ENCODE results near the gene DNAJB8.

DNAJB8 gene

DNA sequence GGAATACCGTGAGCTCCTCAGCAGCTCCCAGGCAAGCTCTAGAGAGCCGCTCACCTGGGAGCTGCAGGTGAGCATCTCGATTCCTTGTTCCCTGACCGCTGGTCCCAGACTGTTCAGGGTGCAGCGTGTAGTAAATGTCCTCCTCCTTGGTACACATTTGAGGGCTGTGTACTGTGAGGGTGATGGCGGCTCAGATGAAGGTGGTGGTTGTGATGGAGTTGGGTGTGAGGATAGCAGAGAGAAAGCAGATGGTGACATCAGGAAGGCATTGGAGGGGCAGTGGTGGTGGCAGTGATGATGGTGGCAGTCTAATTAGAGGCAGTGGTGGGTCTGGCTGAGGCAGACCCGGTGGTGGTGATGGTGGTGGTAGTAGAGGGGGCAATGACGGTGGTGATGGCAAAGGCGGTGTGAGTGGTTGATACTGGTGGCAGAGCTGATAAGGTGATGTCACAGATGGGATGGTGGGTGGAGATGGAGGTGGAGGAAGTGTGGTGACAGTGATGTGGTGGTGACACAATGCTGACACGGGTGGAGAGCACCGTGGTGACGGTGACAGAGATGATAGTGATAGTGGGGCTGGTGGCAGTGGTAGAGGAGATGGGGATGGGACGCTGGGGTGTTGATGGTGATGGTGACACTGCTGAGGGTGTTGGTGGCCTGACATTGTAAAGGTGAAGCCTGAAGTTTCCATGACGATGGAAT lies at the start of gene DNAJB8:
DNAJB8 (minus strand) TSS at position 51 of the 702 bp plus-strand sequence. CDS start 3,645 bp downstream, outside the sequence.
- DNase-seq: no peak

GRCh38 chr3:128515967-128516366 lies 49.3 kb upstream of the DNAJB8 start:
- DNase-seq: no peak

- no peak for DNase-seq
These were observed 42.2 kb upstream of the DNAJB8 start for GRCh38 chr3:128508852-128509251.

DNA sequence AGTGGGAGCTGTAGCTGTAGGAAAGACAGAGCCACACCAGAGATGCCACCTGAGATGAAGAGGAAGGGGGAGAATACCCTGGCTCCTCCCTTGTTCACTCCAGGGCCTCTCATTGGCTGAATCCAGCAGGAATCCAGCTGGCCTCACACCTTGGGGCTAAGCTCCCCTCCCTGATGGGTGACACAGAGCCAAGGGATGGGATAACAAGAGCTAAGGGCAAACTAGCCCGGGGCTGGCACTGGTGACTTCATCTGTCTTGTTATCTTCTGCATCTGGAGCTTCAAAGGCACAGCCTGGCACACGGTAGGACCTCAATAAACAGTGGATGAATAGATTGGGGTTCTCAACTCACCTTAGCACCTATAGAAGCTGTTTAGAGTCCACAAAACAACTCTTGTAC lies 40.1 kb upstream of the DNAJB8 start:
- DNase-seq: no peak

- no peak for DNase-seq
These were observed 39.1 kb upstream of the DNAJB8 start for GRCh38 chr3:128505771-128506170.

GRCh38 chr3:128504963-128505730 lies 38.5 kb upstream of the DNAJB8 start:
- DNase-seq: no peak

DNA sequence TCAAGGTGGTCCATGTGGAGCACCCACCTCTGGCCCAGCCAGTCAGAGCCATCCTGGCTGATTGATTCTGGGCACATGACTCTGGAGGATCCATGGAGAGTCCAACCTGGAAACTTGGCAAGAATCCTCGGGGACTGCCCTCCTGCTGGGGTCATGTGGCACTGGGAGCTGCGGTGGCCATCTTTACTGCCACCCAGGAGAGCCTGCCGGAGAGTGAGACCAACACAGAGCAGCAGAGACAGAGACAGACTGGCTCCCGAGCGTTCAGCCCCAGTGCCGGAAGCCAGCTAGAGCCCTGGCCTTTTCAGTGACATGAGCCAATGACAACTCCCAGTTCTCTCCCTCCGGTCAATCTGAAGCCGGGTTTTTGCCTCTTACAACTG lies 37.8 kb upstream of the DNAJB8 start:
- no peak for DNase-seq

DNA sequence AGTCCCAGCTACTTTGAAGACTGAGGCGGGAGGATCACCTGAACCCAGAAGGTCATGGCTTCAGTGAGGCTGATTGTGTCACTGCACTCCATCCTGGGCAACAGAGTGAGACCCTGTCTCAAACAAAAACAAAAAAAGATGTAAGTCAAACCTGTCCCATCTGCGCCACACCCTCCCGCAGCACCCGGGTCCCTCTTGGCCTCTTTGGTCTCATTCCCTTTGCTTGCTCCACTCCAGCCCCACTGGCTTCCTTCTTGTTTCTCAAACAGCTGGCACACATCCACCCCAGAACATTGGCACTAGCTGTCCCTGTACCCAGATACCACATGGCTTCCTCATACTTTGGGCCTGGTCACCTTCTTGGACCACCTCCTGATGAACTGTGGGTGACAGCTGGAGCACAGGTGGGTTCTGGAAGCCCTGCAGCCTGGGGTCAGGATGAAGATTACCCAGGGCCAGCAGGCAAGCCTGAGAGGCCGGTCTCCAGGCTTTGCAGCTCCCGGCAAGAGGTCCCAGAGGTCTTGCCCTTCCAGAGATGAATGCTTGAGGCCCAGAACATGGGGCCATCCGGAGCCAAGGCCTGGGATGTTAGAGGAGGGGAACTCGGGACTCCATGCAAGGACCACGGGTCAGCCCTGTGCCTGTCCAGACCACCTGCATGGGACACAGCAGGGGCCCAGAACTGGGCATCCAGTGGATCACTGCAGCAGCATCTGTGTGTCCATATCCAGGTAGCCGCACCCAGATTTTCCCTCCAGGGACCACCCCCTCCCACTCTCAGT lies 37.3 kb upstream of the DNAJB8 start:
- no peak for DNase-seq

DNA sequence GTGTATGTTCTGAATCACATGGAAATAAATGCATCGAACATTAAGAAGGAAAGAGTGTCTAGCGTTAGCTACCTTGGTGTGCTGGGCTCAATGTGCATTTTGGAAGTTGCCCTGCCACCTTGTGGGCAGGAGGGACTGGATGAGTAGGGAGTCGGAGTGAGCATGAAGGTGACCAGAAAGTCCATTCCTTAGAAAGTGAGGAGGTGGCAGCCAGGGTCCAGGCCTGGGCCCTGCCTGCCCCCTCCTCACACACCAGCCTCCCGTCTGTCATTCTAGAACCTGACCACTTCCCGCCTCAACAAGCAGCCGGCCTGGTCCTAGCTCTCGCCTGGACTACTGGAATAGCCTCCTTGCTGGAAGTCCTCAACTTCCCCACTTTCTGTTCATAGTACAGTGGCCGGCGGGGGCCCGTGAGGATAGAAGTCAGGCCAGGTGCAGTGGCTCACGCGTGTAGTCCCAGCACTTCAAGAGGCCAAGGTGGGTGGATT lies 36.5 kb upstream of the DNAJB8 start:
- no peak for DNase-seq

- DNase-seq: no peak
These were observed 36.0 kb upstream of the DNAJB8 start for GRCh38 chr3:128502712-128503111.

- no peak for DNase-seq
These were observed 34.7 kb upstream of the DNAJB8 start for GRCh38 chr3:128501431-128501830.

DNA sequence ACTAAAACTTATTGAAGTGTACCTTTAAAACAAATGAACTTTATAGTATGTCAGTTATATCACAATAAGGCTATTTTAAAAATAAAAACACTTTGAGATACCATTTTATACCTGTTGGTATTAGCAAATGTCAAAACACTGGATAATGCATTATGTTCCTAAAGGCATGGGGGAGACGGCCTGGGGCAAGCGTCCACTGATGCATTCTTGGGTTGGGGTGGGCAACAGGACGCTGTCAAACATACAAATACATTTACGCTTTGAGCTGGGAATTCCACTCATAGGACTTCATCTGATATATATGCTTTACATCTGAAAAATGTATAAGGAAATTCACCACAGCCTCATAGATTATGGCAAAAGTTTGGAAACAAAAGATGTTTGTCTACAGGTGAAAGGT lies 33.9 kb upstream of the DNAJB8 start:
- DNase-seq: no peak

DNA sequence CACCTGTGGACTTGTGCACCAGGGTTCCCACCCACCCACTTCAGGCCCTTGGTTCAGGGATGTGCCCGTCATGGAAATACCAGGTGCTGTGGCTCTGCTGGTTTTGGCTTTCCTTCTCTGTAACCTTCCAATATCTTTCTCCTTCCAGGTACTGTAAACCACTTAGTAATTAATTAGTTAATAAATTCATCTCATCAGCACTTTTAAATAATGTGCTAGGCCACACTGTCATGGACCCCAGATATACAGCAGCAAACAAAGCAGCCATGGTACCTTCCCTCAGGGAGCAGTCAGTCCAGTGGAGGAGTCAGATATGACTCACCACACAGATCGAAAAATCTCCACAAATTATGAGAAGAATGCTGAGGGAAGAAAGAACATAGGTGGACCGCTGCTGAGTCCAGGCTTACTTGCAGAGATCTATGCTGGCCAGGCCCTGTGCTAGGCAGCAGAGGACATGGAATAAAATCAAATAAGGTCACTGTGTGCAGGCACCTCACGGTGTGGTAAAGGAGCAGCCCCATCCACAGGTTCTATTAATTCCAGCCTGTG lies 33.1 kb upstream of the DNAJB8 start:
- no peak for DNase-seq

DNA sequence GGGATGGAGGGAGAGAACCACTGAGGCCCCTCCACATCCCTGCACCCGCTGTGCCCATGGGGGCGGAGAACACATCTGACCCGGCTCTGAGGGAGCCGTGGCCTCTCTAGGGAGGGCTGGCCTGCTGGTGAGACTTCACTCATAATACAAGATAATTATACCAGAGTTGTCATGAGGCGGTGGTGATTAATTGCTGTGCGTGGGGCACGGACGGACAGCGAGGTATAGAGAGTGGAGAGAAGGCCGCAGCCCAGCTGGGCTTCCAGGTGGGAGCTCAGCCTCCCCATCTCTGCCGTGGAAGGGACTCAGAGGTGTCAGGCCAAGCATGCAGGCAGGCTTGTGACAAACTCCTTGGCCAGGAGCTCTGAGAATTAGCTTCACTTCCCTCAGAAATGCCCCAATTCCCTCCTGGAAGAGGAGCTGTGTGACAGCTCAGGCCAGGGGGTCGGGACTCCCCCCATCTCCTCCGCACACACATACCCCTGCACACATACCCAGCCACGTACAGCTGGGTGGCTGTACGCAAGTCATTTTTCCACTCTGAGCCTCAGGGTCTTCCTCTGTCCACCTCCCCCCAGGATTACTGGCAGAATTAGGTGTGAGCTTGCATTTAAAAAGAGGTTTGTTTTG lies 32.3 kb upstream of the DNAJB8 start:
- DNase-seq: no peak

GRCh38 chr3:128498127-128498626 lies 31.5 kb upstream of the DNAJB8 start:
- no peak for DNase-seq

DNA sequence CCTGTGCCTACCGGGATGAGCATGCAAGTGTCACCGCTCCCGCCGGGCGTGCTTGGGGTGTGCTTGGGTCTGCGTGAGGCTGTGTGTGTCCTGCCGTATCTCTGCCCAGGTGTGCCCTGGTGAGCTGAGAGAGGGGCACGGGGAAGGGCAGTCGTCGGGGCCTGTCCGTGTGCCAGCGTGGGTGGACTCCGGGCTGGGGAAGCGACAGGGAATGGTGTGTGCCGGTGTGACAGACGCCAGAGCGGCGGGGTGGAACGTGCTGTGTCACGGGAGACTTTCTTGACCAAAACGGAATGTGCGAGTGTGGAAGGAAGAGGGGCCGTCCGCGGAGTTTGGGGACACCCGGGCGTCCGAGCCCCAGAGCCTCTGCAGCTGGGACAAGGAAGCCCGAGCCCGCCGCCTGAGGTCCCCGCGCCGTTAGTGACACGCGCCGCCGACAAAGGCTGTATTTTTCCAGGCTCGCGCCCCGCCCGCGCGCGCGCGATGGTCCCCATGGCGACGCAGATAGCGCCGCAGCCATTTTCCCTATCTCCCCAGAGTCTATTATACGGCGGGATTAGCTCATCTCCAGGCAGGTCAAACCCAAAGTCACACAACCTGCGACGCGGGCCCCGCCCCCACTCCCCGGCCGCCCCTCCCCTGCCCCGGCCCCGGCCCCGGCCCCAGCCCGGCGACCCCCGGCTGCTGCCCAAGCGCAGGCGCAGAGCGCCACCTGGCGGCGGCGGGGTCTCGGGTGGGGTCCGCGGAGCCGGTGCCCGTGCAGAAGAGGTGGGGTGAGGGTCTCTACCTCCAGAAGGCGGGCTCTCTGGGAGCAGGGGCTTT lies 30.8 kb upstream of the DNAJB8 start:
- DNase-seq: peak in 47 of 56 donors; percentile 16 to 88 (median 62)

DNA sequence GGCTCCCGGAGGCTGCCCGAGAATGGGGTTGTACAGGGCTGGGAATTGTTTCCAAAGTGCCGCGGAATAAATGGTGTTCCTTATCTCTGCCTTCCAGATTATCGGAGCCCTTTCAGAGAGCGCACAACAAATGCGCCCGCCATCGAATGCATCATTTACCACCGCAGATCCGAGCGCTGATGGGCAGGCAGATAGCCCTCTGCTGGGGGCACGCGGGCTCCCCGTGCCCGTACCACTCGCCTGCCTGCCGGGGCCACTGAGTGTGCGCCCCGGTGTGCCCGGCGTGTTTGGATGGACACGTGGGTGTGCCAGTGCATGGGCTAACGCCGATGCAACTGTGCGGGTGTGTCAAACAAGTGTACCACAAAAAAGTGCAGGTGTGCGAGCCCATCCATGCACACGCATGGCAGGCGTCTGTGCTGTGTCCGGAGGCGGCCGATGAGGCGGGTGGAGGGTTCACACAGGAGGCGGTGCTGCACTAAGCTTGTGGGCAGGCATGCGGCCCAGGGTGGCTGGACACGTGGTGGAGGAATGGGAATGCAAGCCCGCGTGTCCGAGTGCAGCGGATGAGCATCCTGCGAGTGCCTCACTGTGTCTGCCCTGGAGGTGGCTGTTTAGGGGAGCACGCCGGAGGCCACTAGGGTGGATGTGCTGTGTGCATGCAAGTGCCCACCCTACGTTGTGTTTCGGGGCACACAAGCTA lies 30.1 kb upstream of the DNAJB8 start:
- DNase-seq: peak in 6 of 56 donors; percentile 11 to 26 (median 18)

DNA sequence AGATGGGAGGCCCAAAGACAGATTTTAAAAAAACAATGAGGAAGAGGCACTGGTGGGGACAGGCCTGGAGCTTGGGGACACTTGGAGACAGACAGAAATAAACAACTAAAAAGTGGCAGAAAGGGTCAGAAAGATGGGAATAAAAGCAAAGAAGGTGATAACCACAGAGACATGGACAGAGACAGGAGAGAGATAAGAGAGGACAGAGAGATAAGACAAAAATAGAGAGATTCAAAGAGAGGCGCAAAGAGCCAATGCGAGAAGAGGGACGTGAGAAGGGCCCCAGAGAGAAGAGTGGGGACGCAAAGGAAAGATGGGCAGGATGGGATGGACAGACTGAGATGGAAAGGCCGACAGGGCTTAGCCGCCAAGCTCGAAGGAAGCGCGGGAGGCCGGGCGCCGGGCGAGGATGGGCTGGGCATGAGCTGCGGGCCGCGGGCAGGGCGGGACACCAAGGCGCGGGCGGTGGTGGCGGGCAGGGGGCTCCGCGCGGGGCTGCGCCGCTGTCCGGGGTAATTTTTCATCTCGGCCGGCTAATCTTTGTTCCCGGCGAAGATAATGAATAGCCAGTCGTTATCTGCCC lies 29.4 kb upstream of the DNAJB8 start:
- no peak for DNase-seq

DNA sequence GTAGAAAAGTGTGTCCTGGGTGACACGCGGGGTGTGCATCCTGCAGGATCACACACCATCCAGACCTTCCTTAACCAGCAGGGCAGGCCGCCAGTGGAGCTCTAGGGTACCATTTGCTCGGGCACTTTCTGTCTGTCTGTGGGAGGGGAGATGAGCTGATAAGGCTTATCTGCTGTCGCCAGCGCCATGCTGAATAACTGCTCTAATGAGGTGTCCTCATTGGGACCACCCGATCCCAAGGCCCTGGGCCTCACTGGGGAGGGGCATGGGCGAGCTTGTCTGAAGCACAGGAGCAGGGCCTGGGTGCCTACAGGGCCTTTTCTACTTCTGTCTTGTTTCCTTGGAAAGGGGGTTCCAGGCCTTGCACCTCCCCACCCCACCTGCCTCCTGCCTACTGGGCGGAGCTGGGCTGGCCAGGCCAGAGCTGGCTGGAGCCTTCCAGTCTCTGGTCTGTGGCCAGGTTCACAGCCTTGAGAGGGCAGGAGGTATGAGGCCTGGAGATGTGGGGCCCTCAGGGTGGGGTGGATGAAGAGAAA lies 28.8 kb upstream of the DNAJB8 start:
- DNase-seq: no peak
